ENCODE data around the gene ATAD3C. TPM values are rescaled to one million over a fixed set of nuclear protein-coding genes. Genes with fewer than 3 reads are reported as not detected.
"Not testable (repeated sequence)": the region's sequence is repeated elsewhere in the genome, so short reads cannot be mapped to it uniquely, and the experiment has no call there.

The ATAD3C gene
- total and polyA plus RNA-seq, 10 donors: 0.25 to 3.9 (median 0.70) TPM; not detected in 2

DNA sequence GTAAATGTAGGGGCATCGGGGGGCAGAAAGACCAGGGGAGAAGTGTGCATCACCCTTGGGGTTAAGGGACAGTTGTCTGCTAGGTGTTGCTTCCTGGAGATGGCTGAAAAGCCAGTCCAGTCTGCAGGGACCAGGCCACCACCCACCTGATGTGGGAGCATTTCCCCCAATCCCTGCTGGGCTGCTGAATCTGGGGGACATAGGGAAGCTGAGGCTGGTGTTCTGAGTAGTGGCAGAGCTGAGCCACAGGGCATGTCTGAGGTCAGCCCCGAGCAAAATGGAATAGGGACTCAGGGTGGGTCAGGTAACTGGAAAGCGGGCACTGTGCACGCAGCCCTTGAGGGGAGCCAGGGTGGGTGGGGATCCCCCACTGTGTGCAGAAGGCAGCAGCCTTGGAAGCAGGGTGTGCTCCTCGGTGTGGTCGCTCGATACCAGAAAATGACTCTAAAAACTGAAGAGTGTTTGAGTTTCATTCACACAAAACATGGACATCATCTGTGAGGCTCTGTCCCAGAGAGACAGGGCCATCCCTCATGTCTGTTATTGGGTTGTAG lies 48.0 kb upstream of the ATAD3C start:
- H3K27me3 ChIP-seq (replicated peaks in 1 of 7): no peaks in the 10 kb centered on the region
- no peak overlapping the region for H3K27ac ChIP-seq
- no peak for DNase-seq
- H3K4me1 ChIP-seq: peaks cover 29 to 93% (median 75%) of the 10 kb centered on the region in 6 donors
- intact Hi-C loops (cut with DNase I; ENCODE audit: low total_unique reads): no loop called here
- no peaks in the 10 kb centered on the region for H3K9me3 ChIP-seq
- peaks cover 0 to 78% (median 66%) of the 10 kb centered on the region in 6 donors for H3K36me3 ChIP-seq
- TF ChIP-seq CTCF (IDR thresholded peaks at IDR 0.05 in 8 of 11, conservative IDR thresholded peaks at IDR 0.05 in 3 of 11): no peak
- peak in 1 of 3 donors; percentile 2 for TF ChIP-seq POLR2AphosphoS5 (IDR thresholded peaks at IDR 0.05)
- WGBS, 5 donors: 83 to 93% (median 92%) methylated on average over 7 of the region's 7 CpGs
- H3K4me3 ChIP-seq: no peak overlapping the region

- intact Hi-C loops (cut with DNase I; ENCODE audit: low total_unique reads): no loop called here
- H3K4me3 ChIP-seq: no peak overlapping the region
- 75 to 90% (median 82%) methylated on average over 20 of the region's 20 CpGs for WGBS, 5 donors
- no peaks in the 10 kb centered on the region for H3K27me3 ChIP-seq (replicated peaks in 1 of 7)
- peak overlapping the region in 1 of 8 donors; percentile 4 for H3K27ac ChIP-seq
- H3K4me1 ChIP-seq: peaks cover 29 to 90% (median 69%) of the 10 kb centered on the region in 6 donors
- DNase-seq: no peak
- H3K9me3 ChIP-seq: no peaks in the 10 kb centered on the region
- TF ChIP-seq POLR2AphosphoS5 (IDR thresholded peaks at IDR 0.05) (peak in 2 of 3 donors; percentile 19 to 50), POLR2A (IDR thresholded peaks at IDR 0.05) (no peak), CTCF (IDR thresholded peaks at IDR 0.05 in 8 of 11, conservative IDR thresholded peaks at IDR 0.05 in 3 of 11) (peak in 4 of 11 experiments; percentile 13 to 32 (median 24))
- peaks cover 0 to 71% (median 58%) of the 10 kb centered on the region in 6 donors for H3K36me3 ChIP-seq
Observed at GRCh38 chr1:1402072-1402900, 47.2 kb upstream of the ATAD3C start.

GRCh38 chr1:1402901-1403392 lies 46.5 kb upstream of the ATAD3C start:
- 84 to 92% (median 90%) methylated on average over 9 of the region's 9 CpGs for WGBS, 5 donors
- H3K4me1 ChIP-seq: peaks cover 24 to 89% (median 67%) of the 10 kb centered on the region in 6 donors
- intact Hi-C loops (cut with DNase I; ENCODE audit: low total_unique reads); DNase-seq; H3K9me3 ChIP-seq; H3K4me3 ChIP-seq; H3K27me3 ChIP-seq (replicated peaks in 1 of 7): not testable (repeated sequence)
- H3K27ac ChIP-seq: peak overlapping the region in 2 of 8 donors; percentile 1 to 28
- H3K36me3 ChIP-seq: peaks cover 0 to 64% (median 52%) of the 10 kb centered on the region in 6 donors

DNA sequence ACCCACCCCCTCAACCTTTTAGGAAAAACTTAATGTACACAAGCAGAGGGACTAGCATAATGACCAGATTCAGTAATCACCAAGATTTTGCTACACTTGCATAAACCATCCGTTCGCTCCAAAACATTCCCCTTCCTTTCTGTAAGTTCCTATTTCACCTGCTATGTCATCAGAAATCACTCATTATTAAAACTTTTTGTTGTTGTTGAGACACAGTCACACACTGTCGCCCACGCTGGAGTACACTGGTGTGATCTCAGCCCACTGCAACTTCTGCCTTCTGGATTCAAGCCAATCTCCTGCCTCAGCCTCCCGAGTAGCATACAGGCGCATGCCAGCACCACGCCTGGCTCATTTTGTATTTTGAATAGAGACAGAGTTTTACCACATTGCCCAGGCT lies 45.8 kb upstream of the ATAD3C start:
- peak in 1 of 3 donors; percentile 17 for TF ChIP-seq POLR2AphosphoS5 (IDR thresholded peaks at IDR 0.05)
- TF ChIP-seq POLR2A (IDR thresholded peaks at IDR 0.05): no peak
- H3K36me3 ChIP-seq: peaks cover 0 to 61% (median 51%) of the 10 kb centered on the region in 6 donors
- H3K27ac ChIP-seq: peak overlapping the region in 2 of 8 donors; percentile 1 to 28
- intact Hi-C loops (cut with DNase I; ENCODE audit: low total_unique reads): no loop called here
- no peak overlapping the region for H3K4me3 ChIP-seq
- 75 to 90% (median 80%) methylated on average over 7 of the region's 7 CpGs for WGBS, 5 donors
- DNase-seq: no peak
- peaks cover 27 to 89% (median 67%) of the 10 kb centered on the region in 6 donors for H3K4me1 ChIP-seq
- no peaks in the 10 kb centered on the region for H3K9me3 ChIP-seq
- no peaks in the 10 kb centered on the region for H3K27me3 ChIP-seq (replicated peaks in 1 of 7)

Measured in spleen (tissue), 11 donors.